ENCODE results near the gene GNAI2. TPM values are rescaled to one million over a fixed set of nuclear protein-coding genes. Genes with fewer than 3 reads are reported as not detected.

Gene GNAI2
- polyA plus RNA-seq, 4 donors, result 23.9 to 117 (median 81.9) TPM

GRCh38 chr3:50202353-50203112 lies 33.5 kb upstream of the GNAI2 start:
- DNase-seq (no peak), FAIRE-seq (no peak)
- Histone ChIP-seq H3K9me3 (ENCODE audit: control insufficient read depth in 2 of 2, insufficient read depth in 1 of 2, low read depth in 1 of 2, low read length in 1 of 2) (no peaks in the 10 kb centered on the region), H3K4me3 (ENCODE audit: low read depth in 1 of 3, low read length in 3 of 3) (no peak overlapping the region), H3K4me1 (ENCODE audit: control insufficient read depth in 3 of 3, insufficient read depth in 2 of 3, low read depth in 1 of 3, low read length in 2 of 3) (peaks cover 0 to 38% (median 3%) of the 10 kb centered on the region in 3 donors), H3K27ac (ENCODE audit: low read depth in 1 of 3, low read length in 2 of 3) (peak overlapping the region in 1 of 3 donors; percentile 41), H3K36me3 (ENCODE audit: control insufficient read depth in 3 of 3, insufficient read depth in 2 of 3, low read depth in 1 of 3, low read length in 3 of 3) (no peaks in the 10 kb centered on the region), H3K27me3 (ENCODE audit: control insufficient read depth in 3 of 3, insufficient read depth in 3 of 3, low read length in 3 of 3) (peaks cover 0 to 46% (median 19%) of the 10 kb centered on the region in 3 donors)
- WGBS, 3 donors, result 76 to 87% (median 84%) methylated on average over 16 of the region's 16 CpGs

- DNase-seq, result no peak
- 71 to 84% (median 76%) methylated on average over 9 of the region's 9 CpGs for WGBS, 3 donors
- Histone ChIP-seq H3K9me3 (ENCODE audit: control insufficient read depth in 2 of 2, insufficient read depth in 1 of 2, low read depth in 1 of 2, low read length in 1 of 2) (no peaks in the 10 kb centered on the region), H3K27ac (ENCODE audit: low read depth in 1 of 3, low read length in 2 of 3) (no peak overlapping the region), H3K4me1 (ENCODE audit: control insufficient read depth in 3 of 3, insufficient read depth in 2 of 3, low read depth in 1 of 3, low read length in 2 of 3) (peaks cover 0 to 38% (median 3%) of the 10 kb centered on the region in 3 donors), H3K27me3 (ENCODE audit: control insufficient read depth in 3 of 3, insufficient read depth in 3 of 3, low read length in 3 of 3) (peaks cover 0 to 48% (median 19%) of the 10 kb centered on the region in 3 donors), H3K36me3 (ENCODE audit: control insufficient read depth in 3 of 3, insufficient read depth in 2 of 3, low read depth in 1 of 3, low read length in 3 of 3) (no peaks in the 10 kb centered on the region), H3K4me3 (ENCODE audit: low read depth in 1 of 3, low read length in 3 of 3) (no peak overlapping the region)
- no peak for FAIRE-seq
Measured at GRCh38 chr3:50203113-50203808, 32.7 kb upstream of the GNAI2 start.

- Histone ChIP-seq H3K27me3 (ENCODE audit: control insufficient read depth in 3 of 3, insufficient read depth in 3 of 3, low read length in 3 of 3) (peaks cover 0 to 48% (median 19%) of the 10 kb centered on the region in 3 donors), H3K27ac (ENCODE audit: low read depth in 1 of 3, low read length in 2 of 3) (no peak overlapping the region), H3K4me3 (ENCODE audit: low read depth in 1 of 3, low read length in 3 of 3) (no peak overlapping the region), H3K36me3 (ENCODE audit: control insufficient read depth in 3 of 3, insufficient read depth in 2 of 3, low read depth in 1 of 3, low read length in 3 of 3) (no peaks in the 10 kb centered on the region), H3K4me1 (ENCODE audit: control insufficient read depth in 3 of 3, insufficient read depth in 2 of 3, low read depth in 1 of 3, low read length in 2 of 3) (peaks cover 0 to 38% (median 3%) of the 10 kb centered on the region in 3 donors), H3K9me3 (ENCODE audit: control insufficient read depth in 2 of 2, insufficient read depth in 1 of 2, low read depth in 1 of 2, low read length in 1 of 2) (no peaks in the 10 kb centered on the region)
- FAIRE-seq (no peak), DNase-seq (no peak)
- WGBS, 3 donors, result 61 to 73% (median 71%) methylated on average over 12 of the region's 12 CpGs
Measured at GRCh38 chr3:50203809-50204803, 31.9 kb upstream of the GNAI2 start.

- WGBS, 3 donors, result 3 to 4% (median 4%) methylated on average over 31 to 41 of the region's 41 CpGs
- FAIRE-seq (no peak), DNase-seq (peak in 1 of 2 donors; percentile 60)
Measured at GRCh38 chr3:50204804-50205412, 31.1 kb upstream of the GNAI2 start, which contains the start of gene SLC38A3. SLC38A3 (plus strand) TSS chr3:50205271; CDS start chr3:50214200, 8,929 bp downstream.

GRCh38 chr3:50205413-50206276 lies 30.4 kb upstream of the GNAI2 start:
- H3K27ac ChIP-seq (ENCODE audit: low read depth in 1 of 3, low read length in 2 of 3), result no peak overlapping the region
- H3K4me1 ChIP-seq (ENCODE audit: control insufficient read depth in 3 of 3, insufficient read depth in 2 of 3, low read depth in 1 of 3, low read length in 2 of 3), result peaks cover 0 to 49% (median 3%) of the 10 kb centered on the region in 3 donors
- H3K27me3 ChIP-seq (ENCODE audit: control insufficient read depth in 3 of 3, insufficient read depth in 3 of 3, low read length in 3 of 3), result peaks cover 0 to 48% (median 19%) of the 10 kb centered on the region in 3 donors
- DNase-seq (peak; percentile 40 to 62), FAIRE-seq (no peak)
- H3K9me3 ChIP-seq (ENCODE audit: control insufficient read depth in 2 of 2, insufficient read depth in 1 of 2, low read depth in 1 of 2, low read length in 1 of 2), result no peaks in the 10 kb centered on the region
- 1 to 5% (median 3%) methylated on average over 50 to 67 of the region's 67 CpGs for WGBS, 3 donors
- H3K36me3 ChIP-seq (ENCODE audit: control insufficient read depth in 3 of 3, insufficient read depth in 2 of 3, low read depth in 1 of 3, low read length in 3 of 3), result no peaks in the 10 kb centered on the region
- H3K4me3 ChIP-seq (ENCODE audit: low read depth in 1 of 3, low read length in 3 of 3), result peak overlapping the region in 2 of 3 donors; percentile 31 to 36

More at GRCh38 chr3:50204804-50205412, 31.1 kb upstream of the GNAI2 start, which contains the start of gene SLC38A3:
- Histone ChIP-seq H3K36me3 (ENCODE audit: control insufficient read depth in 3 of 3, insufficient read depth in 2 of 3, low read depth in 1 of 3, low read length in 3 of 3) (no peaks in the 10 kb centered on the region), H3K27ac (ENCODE audit: low read depth in 1 of 3, low read length in 2 of 3) (no peak within 1 kb of the TSS), H3K4me1 (ENCODE audit: control insufficient read depth in 3 of 3, insufficient read depth in 2 of 3, low read depth in 1 of 3, low read length in 2 of 3) (peaks cover 0 to 42% (median 3%) of the 10 kb centered on the region in 3 donors), H3K27me3 (ENCODE audit: control insufficient read depth in 3 of 3, insufficient read depth in 3 of 3, low read length in 3 of 3) (peaks cover 0 to 48% (median 19%) of the 10 kb centered on the region in 3 donors), H3K9me3 (ENCODE audit: control insufficient read depth in 2 of 2, insufficient read depth in 1 of 2, low read depth in 1 of 2, low read length in 1 of 2) (no peaks in the 10 kb centered on the region), H3K4me3 (ENCODE audit: low read depth in 1 of 3, low read length in 3 of 3) (peak within 1 kb of the TSS in 2 of 3 donors; percentile 31 to 36)

GRCh38 chr3:50207359-50208042 lies 28.5 kb upstream of the GNAI2 start:
- H3K4me1 ChIP-seq (ENCODE audit: control insufficient read depth in 3 of 3, insufficient read depth in 2 of 3, low read depth in 1 of 3, low read length in 2 of 3), result peaks cover 2 to 47% (median 8%) of the 10 kb centered on the region in 3 donors
- FAIRE-seq (no peak), DNase-seq (no peak)
- no peaks in the 10 kb centered on the region for H3K9me3 ChIP-seq (ENCODE audit: control insufficient read depth in 2 of 2, insufficient read depth in 1 of 2, low read depth in 1 of 2, low read length in 1 of 2)
- 92 to 95% (median 94%) methylated on average over 17 of the region's 17 CpGs for WGBS, 3 donors
- H3K4me3 ChIP-seq (ENCODE audit: low read depth in 1 of 3, low read length in 3 of 3), result no peak overlapping the region
- H3K27ac ChIP-seq (ENCODE audit: low read depth in 1 of 3, low read length in 2 of 3), result no peak overlapping the region
- no peaks in the 10 kb centered on the region for H3K36me3 ChIP-seq (ENCODE audit: control insufficient read depth in 3 of 3, insufficient read depth in 2 of 3, low read depth in 1 of 3, low read length in 3 of 3)
- peaks cover 0 to 46% (median 14%) of the 10 kb centered on the region in 3 donors for H3K27me3 ChIP-seq (ENCODE audit: control insufficient read depth in 3 of 3, insufficient read depth in 3 of 3, low read length in 3 of 3)

All from small intestine (tissue), 7 donors.